ENCODE measurements around the gene RPL4. TPM values are rescaled to one million over a fixed set of nuclear protein-coding genes. Genes with fewer than 3 reads are reported as not detected.

RPL4 gene
- total and polyA plus RNA-seq, 10 of the 15 experiments (the other 5 are each of a cell fraction or from before 2014, with no cell fraction given): 2,004 to 8,888 (median 4,667) TPM

DNA sequence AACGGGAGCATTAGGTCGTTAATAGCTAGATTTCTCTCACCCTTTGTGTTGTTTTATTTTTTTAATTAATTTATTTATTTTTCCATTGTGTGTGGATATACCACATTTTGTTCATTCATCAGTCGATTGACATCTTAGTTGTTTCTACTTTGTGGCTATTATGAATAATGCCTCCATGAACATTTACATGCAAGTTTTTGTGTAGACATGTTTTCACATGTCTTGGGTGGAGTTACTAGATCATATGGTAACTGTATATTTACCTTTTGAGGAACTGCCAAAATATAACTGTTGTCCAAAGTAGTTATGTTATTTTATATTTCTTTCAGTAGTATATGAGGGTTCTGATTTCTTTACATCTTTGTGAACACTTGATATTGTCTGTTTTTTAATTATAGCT is 19.3 kb upstream of the RPL4 start:
- CTCF ChIA-PET: interaction anchor here (1.9 kb wide), 1 partner anchor 25 kb away, joined by 4 read pairs; no protein-coding TSS in a partner anchor
- H3K27ac ChIP-seq (ENCODE audit: control insufficient read depth, insufficient read depth): no peak overlapping the region
- no peaks in the 10 kb centered on the region for H4K20me1 ChIP-seq (ENCODE audit: control insufficient read depth, insufficient read depth)
- POLR2A ChIA-PET: no interaction called here
- TF ChIP-seq NFYA (IDR thresholded peaks at IDR 0.05; ENCODE audit: borderline replicate concordance, low read depth, low read length) (no peak), BRCA1 (IDR thresholded peaks at IDR 0.05; ENCODE audit: low read depth, low read length) (no peak), BCL11A (IDR thresholded peaks at IDR 0.05; ENCODE audit: low read depth, low read length) (no peak), MYB (IDR thresholded peaks at IDR 0.05; ENCODE audit: borderline replicate concordance, low read depth, low read length) (no peak), STAT1 (conservative IDR thresholded peaks at IDR 0.05) (no peak), PAX8 (IDR thresholded peaks at IDR 0.05) (no peak), POLR2AphosphoS5 (IDR thresholded peaks at IDR 0.05; ENCODE audit: low read length) (no peak), SMAD5 (IDR thresholded peaks at IDR 0.05; ENCODE audit: low read depth) (no peak), FOXM1 (IDR thresholded peaks at IDR 0.05; ENCODE audit: low read depth, low read length) (no peak), HCFC1 (IDR thresholded peaks at IDR 0.05; ENCODE audit: low read length) (no peak), YBX1 (IDR thresholded peaks at IDR 0.05) (no peak), DPF2 (IDR thresholded peaks at IDR 0.05) (no peak)
- TF ChIP-seq, protein P1, sequence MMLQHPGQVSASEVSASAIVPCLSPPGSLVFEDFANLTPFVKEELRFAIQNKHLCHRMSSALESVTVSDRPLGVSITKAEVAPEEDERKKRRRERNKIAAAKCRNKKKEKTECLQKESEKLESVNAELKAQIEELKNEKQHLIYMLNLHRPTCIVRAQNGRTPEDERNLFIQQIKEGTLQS (IDR thresholded peaks at IDR 0.05; ENCODE audit: borderline replicate concordance, extremely low read depth, low read depth, low read length): no peak
- SMC1A ChIA-PET (ENCODE audit: uncharacterized antibody, unreplicated experiment): interaction anchor here (0.5 to 1.6 kb wide), 5 partner anchors 14 to 206 kb away, joined by 3 to 4 read pairs (median 3); no protein-coding TSS in a partner anchor
- 85% methylated on average over 3 of the region's 3 CpGs for WGBS (ENCODE audit: insufficient coverage, insufficient replicate concordance, low lambda C conversion rate, missing lambda C conversion rate)
- peaks cover 1 to 2% of the 10 kb centered on the region in 2 experiments; a peak in 3 of 4 replicates for H3K36me3 ChIP-seq (ENCODE audit: control insufficient read depth in 2 of 2, insufficient read depth in 2 of 2, low read length in 1 of 2)
- H3K79me2 ChIP-seq (ENCODE audit: control insufficient read depth, insufficient read depth, low read length): no peaks in the 10 kb centered on the region
- no TSS peak for BruUV-seq (replicated peaks)
- FAIRE-seq (no peak), DNase-seq (ENCODE audit: low read depth, low spot score) (no peak), ATAC-seq (no peak)
- in situ Hi-C loops (cut with MboI): no loop called here
- H3K27me3 ChIP-seq (replicated peaks in 1 of 2; ENCODE audit: control insufficient read depth in 2 of 2, insufficient read depth in 2 of 2, low read length in 1 of 2): no peaks in the 10 kb centered on the region
- intact Hi-C loops (cut with micrococcal nuclease; ENCODE audit: unreplicated experiment): no loop called here
- H3K9ac ChIP-seq (ENCODE audit: control insufficient read depth, insufficient read depth, low read length): no peak overlapping the region
- no peak overlapping the region for H2AFZ ChIP-seq (ENCODE audit: control insufficient read depth, low read depth, low read length)
- H3K4me1 ChIP-seq (ENCODE audit: control insufficient read depth, insufficient read depth, low read length): no peaks in the 10 kb centered on the region
- no peak overlapping the region for H3K4me3 ChIP-seq
- H3K4me2 ChIP-seq (ENCODE audit: control insufficient read depth, insufficient read depth): no peak overlapping the region
- RAD21 ChIA-PET (ENCODE audit: unreplicated experiment): interaction anchor here (0.7 kb wide), 2 partner anchors 16 to 445 kb away, joined by 3 read pairs; no protein-coding TSS in a partner anchor
- no peaks in the 10 kb centered on the region for H3K9me3 ChIP-seq (replicated peaks; ENCODE audit: control insufficient read depth, insufficient read depth, low read length)

All from GM12878 (cell line).